ENCODE results near the gene SRRM4.
A peak's percentile ranks its signal among the peaks of the same experiment; 100 is the strongest.
"Not testable (repeated sequence)": the region's sequence is repeated elsewhere in the genome, so short reads cannot be mapped to it uniquely, and the experiment has no call there.

The SRRM4 gene

GRCh38 chr12:119071176-119071575, 89.8 kb downstream of the SRRM4 start:
- no peak for DNase-seq

DNA sequence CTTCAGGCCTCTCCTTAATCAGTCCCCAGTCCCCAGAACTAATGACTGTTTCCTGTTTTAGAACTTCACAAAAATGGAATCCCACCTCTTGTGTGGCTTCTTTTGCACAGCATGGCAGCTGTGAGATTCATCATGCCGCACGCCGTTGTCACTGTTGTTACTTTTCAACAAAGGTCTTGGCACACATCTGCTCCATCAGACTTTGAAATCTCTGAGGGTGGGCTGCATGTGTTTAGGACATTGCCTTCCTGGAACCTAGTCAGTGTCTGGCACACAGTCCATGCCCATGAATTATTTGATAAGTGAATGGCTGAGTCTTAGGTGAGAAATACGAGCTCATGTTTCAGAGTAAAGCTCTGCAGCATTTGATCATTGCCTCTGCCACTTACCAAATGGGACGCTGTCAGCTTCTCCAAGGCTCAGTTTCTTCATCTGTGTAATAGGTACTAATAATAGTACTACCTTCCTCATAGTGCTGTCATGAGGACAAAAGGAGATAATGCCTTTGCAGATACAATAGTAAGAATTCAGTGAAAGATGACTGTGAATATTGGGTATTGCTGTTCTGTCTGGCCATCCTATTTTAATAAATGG, 90.4 kb downstream of the SRRM4 start:
- DNase-seq, result no peak

- DNase-seq, result no peak
Observed at GRCh38 chr12:119072440-119072839, 91.1 kb downstream of the SRRM4 start.

GRCh38 chr12:119075222-119075787, 94.0 kb downstream of the SRRM4 start:
- DNase-seq, result no peak

DNA sequence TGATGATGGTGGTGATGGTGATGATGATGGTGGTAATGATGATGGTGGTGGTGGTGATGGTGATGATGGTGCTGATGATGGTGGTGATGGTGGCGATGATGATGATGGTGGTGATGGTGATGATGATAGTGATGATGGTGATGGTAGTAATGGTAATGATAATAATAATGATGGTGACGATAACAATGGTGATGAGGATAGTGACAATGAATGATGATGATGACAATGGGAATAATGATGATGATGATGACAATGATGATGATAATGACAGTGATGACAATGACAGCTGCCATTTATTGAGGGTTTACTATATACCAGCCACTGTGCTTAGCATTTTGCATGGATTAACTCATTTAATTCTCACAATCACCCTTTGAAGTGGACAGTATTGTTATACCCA, 94.6 kb downstream of the SRRM4 start:
- DNase-seq, result no peak

- no peak for DNase-seq
Observed at GRCh38 chr12:119079530-119079929, 98.2 kb downstream of the SRRM4 start.

DNA sequence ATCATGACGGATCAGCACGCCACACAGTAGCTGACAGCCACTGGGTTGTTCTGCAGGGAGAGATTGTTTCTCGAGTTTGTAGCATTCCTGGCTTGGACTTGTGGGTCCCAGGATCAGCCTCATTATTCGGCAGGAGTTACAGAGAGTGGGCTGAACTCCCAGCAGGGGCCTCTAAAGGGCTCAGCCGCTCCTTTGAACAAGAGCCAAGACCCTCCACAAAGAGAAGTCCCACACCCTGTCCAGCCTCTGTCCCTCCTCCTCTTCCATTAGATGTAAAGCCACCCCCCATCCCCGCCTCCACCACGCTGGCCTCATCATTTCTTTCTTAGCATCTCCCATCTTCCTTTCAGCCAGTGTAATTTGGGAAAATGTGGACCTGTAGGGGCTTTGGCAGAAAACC, 100.7 kb downstream of the SRRM4 start:
- no peak for DNase-seq

GRCh38 chr12:119082496-119082895, 101.2 kb downstream of the SRRM4 start:
- DNase-seq, result no peak

DNA sequence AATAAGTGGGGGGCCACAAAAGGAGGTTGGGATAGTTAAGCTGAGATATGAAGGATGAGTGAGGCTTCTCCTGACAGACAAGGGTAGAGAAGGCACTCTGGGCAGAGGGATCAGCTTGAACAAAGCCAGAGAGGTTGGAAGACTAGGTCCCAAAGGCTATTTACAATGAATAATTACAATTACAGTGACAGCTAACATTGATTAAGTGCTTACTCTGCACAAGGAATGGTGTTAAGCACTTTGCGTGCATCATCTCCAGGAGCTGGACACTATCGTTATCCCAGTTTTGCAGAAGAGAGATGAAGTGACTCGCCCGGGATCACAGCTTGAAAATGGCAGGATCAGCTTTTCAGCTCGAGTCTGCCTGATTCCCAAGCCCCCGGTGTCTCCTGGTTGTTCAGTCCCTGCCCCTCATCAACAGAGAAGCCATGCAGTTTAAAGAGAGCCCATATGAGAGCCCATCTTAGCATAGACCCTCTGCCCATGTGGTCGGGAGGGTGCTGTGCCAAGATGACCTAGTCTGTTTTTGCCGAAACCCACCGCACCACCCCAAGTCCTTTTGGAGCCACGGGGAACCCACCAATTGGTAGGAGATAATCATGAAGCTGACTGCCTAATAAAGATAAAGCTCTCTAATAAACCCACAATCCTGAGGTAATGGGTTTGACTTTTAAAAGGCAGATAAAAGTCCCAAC, 107.5 kb downstream of the SRRM4 start:
- no peak for DNase-seq

DNA sequence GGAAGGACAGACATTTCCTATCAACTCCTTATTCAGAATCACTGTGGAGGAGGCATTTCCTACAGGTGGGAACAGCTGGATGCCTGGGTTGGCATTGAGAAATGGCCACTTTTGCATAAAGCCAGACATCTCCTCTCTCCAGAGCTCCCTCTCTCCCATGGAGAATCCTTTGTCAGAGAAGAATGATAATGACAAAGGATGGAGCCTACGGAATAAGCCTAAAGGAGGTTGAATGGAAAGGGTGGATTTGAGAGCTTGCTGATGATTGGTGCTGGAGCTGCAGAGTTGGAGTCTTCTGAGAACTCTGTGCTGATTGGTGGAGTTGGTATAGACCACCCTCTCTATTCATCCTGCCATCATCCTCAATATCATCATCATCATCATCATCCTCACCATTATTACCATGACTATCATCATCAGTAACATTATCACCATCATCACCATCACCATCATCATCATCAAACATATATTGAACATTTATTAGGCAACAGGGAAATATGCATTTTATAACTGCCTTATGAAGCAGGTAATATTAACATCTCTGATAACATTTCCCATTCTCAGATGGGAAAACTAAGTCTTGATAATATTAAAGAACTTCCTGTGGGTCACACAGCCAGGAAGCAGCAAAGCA, 108.2 kb downstream of the SRRM4 start:
- DNase-seq, result no peak

GRCh38 chr12:119090276-119090675, 108.9 kb downstream of the SRRM4 start:
- no peak for DNase-seq

DNA sequence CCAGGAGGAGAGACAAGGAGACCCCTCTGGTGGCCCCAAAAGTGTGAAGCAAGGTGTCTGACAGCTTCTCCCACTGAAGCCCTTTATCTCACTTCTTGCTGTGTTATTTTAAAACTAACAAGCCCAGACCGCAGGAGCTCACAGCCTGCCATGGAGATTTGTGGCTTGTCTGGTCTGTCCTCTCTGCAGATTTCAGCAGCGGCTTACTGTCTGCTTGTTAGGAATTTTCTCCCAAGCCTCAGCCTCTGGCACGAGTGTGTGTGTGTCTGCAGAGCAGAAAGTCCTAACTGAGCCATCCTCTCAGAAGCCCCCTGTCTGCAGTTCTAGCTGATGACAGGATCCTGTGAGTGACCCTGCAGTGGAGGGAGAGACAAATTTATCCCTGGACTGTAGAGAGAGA, 109.5 kb downstream of the SRRM4 start:
- no peak for DNase-seq

DNA sequence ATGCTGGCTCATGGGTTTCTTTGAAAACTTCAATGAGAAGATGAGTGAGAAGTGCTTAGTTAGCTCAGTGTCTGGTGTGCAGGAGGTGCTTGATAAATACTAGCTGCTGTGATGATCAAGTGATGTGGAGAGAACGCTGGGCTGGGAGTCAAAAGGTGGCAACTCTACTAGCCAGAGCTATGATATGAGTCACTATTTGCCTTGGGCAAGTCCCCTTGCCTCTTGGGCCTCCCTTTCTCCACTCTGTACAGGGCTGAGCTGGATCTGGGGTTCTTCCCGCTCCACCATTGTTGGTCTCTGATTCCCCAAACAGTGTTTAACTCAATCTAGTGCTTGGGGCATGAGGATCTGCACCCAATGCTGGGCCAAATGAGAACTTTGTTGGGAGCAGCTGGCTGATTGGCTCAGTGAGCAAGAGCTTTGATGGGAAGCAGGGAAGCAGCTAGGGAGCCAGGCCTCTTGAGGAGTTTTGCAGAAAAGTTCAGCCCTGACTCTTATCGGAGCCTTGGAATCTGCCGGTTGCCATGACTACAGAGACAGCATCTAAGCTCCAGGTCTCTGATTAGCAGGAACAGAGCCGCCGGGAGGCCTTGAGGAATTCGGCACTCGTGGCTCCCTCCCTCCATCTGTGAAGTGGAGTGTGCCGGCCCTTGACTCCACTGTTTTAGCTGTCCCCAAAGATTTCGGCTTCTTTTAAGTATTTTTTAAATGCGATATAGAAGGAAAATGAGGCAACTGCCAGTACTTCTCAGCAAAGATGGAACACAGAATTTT, 115.3 kb downstream of the SRRM4 start:
- DNase-seq, result no peak

- DNase-seq, result no peak
Observed at GRCh38 chr12:119100933-119101332, 119.6 kb downstream of the SRRM4 start.

DNA sequence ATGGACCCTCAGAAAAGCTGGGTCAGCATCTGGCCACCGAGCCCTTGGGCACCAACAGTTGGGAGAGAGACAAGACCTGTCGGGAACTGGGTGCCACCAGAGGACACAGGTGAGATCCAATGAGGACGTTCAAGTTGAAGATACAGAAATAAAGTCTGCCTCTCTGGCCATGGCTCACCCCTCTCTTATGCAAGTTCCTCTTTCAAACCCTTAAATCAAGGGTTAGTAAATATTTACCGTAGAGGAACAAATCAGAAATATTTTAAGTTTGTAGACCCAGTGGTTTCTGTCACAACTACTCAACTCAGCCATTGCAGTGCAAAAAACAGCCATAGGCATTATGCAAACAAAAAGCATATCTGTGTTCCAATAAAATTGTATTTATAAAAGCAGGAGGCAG, 120.9 kb downstream of the SRRM4 start:
- no peak for DNase-seq

DNA sequence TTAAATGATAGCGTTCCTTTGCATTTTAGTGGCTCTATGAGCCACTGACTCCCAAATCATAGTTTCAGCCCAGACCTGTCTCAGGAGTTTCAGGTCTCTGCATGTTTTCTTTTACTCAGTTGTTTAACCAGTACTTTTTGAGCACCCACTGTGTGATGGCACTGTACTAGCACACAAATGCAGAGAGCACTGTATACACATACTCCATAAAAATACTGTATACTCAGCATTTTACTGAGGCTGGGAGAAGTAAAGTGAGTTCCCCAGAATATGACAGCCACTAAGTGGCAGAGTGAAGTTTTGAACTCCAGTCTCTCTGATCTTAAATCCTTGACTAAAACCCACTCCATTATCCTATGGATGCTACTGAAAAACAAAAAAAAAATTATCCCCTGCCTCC, 121.4 kb downstream of the SRRM4 start:
- DNase-seq, result no peak

DNA sequence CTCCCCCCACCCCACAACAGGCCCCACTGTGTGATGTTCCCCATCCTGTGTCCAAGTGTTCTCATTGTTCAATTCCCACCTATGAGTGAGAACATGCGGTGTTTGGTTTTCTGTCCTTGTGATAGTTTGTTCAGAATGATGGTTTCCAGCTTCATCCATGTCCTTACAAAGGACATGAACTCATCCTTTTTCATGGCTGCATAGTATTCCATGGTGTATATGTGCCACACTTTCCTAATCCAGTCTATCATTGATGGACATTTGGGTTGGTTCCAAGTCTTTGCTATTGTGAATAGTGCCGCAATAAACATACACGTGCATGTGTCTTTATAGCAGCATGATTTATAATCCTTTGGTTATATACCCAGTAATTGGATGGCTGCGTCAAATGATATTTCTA, 123.6 kb downstream of the SRRM4 start:
- not testable (repeated sequence) for DNase-seq

DNA sequence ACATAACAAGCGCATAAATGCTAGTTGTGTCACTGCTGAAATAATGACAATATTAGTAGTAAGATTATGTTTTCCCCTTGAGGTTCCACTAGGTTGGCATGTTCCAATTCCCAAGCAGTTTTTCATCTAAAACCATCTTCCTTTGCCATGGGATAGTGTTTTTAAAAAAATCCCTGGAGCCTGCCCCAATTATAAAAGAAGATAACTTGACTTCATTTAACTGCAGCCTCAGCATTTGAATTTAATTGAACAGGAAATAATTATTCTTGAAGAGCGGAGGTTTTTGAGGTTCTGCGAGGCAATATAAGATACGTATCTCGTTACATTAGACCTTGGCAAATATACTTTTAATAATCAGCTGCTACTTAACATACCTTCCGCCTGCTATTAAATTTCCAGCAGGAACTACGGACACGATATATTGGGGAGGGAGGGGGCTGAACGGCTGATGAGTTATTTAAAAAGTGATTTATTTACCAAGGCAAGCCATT, 132.2 kb downstream of the SRRM4 start:
- no peak for DNase-seq

- no peak for DNase-seq
Observed at GRCh38 chr12:119114294-119114693, 133.0 kb downstream of the SRRM4 start.

DNA sequence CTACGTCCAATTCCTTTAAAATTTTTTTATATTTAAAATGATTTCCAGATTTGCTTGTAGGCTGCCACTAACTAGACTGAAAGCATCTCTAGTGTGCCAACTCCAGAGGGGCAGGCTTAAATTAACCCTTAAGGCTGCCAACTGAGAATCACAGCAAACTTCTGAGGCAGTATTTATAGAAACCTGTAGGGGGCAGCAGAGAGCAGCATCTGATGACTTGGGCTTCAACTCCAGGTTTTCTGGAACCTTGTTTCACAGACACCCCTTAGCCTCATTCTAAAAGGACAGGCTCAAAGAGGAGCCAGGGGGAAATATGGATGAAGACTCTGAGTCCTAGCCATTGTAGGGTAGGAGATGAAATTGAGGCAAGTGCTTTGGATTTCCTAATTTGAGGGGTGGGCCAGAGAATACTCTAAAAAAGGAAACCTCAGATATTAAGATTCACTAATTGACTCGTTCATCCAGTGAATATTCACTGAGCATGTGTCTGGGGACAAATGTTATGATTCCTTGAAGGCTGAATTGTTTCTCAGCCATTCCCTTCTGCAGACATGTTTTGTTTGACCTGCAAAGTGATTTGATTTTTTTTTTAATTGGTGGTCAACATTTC, 134.1 kb downstream of the SRRM4 start:
- DNase-seq, result peak; percentile 4 to 43

DNA sequence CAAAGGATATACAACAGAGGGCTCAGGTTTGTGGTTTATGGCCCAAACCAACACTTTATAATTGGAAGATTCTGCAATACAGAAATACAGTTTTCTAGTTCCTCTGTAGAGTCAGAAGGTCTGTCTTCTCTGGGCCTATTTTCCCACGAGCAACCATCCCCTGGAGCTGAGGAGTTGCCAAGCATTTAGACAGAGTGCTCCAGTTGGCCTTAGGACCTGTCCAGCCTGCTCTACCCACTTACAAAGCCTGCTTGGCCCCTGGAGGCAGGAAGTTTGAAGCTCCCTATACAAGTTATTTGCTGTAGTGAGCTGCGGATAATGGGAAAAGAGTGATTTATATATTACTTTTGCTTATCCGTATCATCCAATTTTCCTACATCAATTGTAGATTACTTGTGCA, 136.6 kb downstream of the SRRM4 start:
- no peak for DNase-seq

- no peak for DNase-seq
Observed at GRCh38 chr12:119118625-119119024, 137.3 kb downstream of the SRRM4 start.

- no peak for DNase-seq
Observed at GRCh38 chr12:119122047-119122446, 140.7 kb downstream of the SRRM4 start.
